PC-9 (cell line): ENCODE measurements around the gene TMEM242.

Experiments
- CTCF ChIP-seq: fragments of 200-600 bp; sonication (generic); conservative IDR thresholded peaks from 2 replicates; pipeline ENCODE4 v1.6.1; 2017; ENCODE audit warnings: mixed run types, antibody characterized with exemption, mild to moderate bottlenecking, moderate library complexity
- EZH2 ChIP-seq: fragments of 200-600 bp; sonication (generic); IDR thresholded peaks from 2 replicates; pipeline ENCODE4 v1.8.0; 2017; ENCODE audit warnings: antibody characterized with exemption, low read depth

- TF ChIP-seq CTCF (no peak), EZH2 (no peak)
These were observed 45.1 kb downstream of the TMEM242 start for GRCh38 chr6:157278171-157278570.
